ENCODE measurements around the gene PLCXD3.

DNA sequence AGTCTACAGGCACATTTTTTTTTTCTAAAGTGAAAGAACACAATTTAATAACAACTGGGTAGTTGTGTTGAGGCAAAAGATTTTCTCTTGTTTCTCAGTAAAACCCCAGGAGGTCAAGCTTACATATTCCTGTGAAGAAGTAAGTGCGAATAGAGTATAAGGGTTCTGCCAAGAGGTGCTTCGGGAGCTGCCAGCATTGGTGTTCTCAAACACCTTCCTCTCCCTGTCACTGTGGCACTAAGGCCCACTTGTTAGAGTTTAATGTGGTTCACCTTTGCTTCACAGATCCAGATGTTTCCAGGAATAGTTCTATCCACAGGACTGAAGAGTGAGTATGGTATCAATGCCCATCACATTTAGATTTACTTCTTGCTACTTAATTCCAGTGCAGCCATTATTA, 205.3 kb downstream of the PLCXD3 start:
- no peak for TF ChIP-seq POLR2AphosphoS5 (IDR thresholded peaks at IDR 0.05; ENCODE audit: borderline replicate concordance, low read depth, low read length)
- no peak for TF ChIP-seq EZH2 (IDR thresholded peaks at IDR 0.05)

Data from SK-N-MC (cell line).